Measurements from ENCODE around the gene STRIP2.

The STRIP2 gene

GRCh38 chr7:129499999-129500398 is 65.8 kb downstream of the STRIP2 start:
- no peak overlapping the region for H3K4me3 ChIP-seq (ENCODE audit: low read length)
- H3K36me3 ChIP-seq (ENCODE audit: insufficient read depth, low read depth, low read length), result no peaks in the 10 kb centered on the region
- peaks cover 37% of the 10 kb centered on the region for H3K27me3 ChIP-seq (ENCODE audit: insufficient read depth, low read length)
- no peak overlapping the region for H3K27ac ChIP-seq (ENCODE audit: low read length)
- H3K9ac ChIP-seq (ENCODE audit: low read depth, low read length), result no peak overlapping the region
- H3K4me1 ChIP-seq (ENCODE audit: insufficient read depth, low read length), result no peaks in the 10 kb centered on the region; the same call in 1 of the 2 replicates
- no peaks in the 10 kb centered on the region for H3K9me3 ChIP-seq (ENCODE audit: insufficient read depth, low read depth, low read length)

- Histone ChIP-seq H3K9ac (ENCODE audit: low read depth, low read length) (no peak within 1 kb of the TSS), H3K9me3 (ENCODE audit: insufficient read depth, low read depth, low read length) (no peaks in the 10 kb centered on the region), H3K36me3 (ENCODE audit: insufficient read depth, low read depth, low read length) (no peaks in the 10 kb centered on the region), H3K4me1 (ENCODE audit: insufficient read depth, low read length) (no peaks in the 10 kb centered on the region; the same call in 1 of the 2 replicates), H3K27me3 (ENCODE audit: insufficient read depth, low read length) (peaks cover 37% of the 10 kb centered on the region), H3K4me3 (ENCODE audit: low read length) (peak within 1 kb of the TSS; percentile 70), H3K27ac (ENCODE audit: low read length) (no peak within 1 kb of the TSS)
These were observed 67.8 kb downstream of the STRIP2 start, which contains the start of gene SMKR1 for GRCh38 chr7:129501760-129502707. Gene SMKR1 (plus strand): TSS chr7:129502531. CDS start chr7:129502825, 294 bp downstream.

- Histone ChIP-seq H3K9ac (ENCODE audit: low read depth, low read length) (no peak overlapping the region), H3K27ac (ENCODE audit: low read length) (no peak overlapping the region), H3K27me3 (ENCODE audit: insufficient read depth, low read length) (peaks cover 37% of the 10 kb centered on the region), H3K4me1 (ENCODE audit: insufficient read depth, low read length) (no peaks in the 10 kb centered on the region; the same call in 1 of the 2 replicates), H3K4me3 (ENCODE audit: low read length) (peak overlapping the region; percentile 70), H3K9me3 (ENCODE audit: insufficient read depth, low read depth, low read length) (no peaks in the 10 kb centered on the region), H3K36me3 (ENCODE audit: insufficient read depth, low read depth, low read length) (no peaks in the 10 kb centered on the region)
These were observed 68.8 kb downstream of the STRIP2 start for GRCh38 chr7:129502708-129503685.

GRCh38 chr7:129503725-129504124 is 69.5 kb downstream of the STRIP2 start:
- H3K4me3 ChIP-seq (ENCODE audit: low read length), result no peak overlapping the region
- no peaks in the 10 kb centered on the region for H3K9me3 ChIP-seq (ENCODE audit: insufficient read depth, low read depth, low read length)
- H3K36me3 ChIP-seq (ENCODE audit: insufficient read depth, low read depth, low read length), result no peaks in the 10 kb centered on the region
- no peak overlapping the region for H3K27ac ChIP-seq (ENCODE audit: low read length)
- no peak overlapping the region for H3K9ac ChIP-seq (ENCODE audit: low read depth, low read length)
- peaks cover 37% of the 10 kb centered on the region for H3K27me3 ChIP-seq (ENCODE audit: insufficient read depth, low read length)
- H3K4me1 ChIP-seq (ENCODE audit: insufficient read depth, low read length), result no peaks in the 10 kb centered on the region; the same call in 1 of the 2 replicates

GRCh38 chr7:129512192-129512591 is 78.0 kb downstream of the STRIP2 start:
- H3K36me3 ChIP-seq (ENCODE audit: insufficient read depth, low read depth, low read length), result no peaks in the 10 kb centered on the region
- H3K27ac ChIP-seq (ENCODE audit: low read length), result no peak overlapping the region
- H3K9me3 ChIP-seq (ENCODE audit: insufficient read depth, low read depth, low read length), result no peaks in the 10 kb centered on the region
- H3K4me3 ChIP-seq (ENCODE audit: low read length), result no peak overlapping the region
- no peaks in the 10 kb centered on the region for H3K27me3 ChIP-seq (ENCODE audit: insufficient read depth, low read length)
- peaks cover 10% of the 10 kb centered on the region for H3K4me1 ChIP-seq (ENCODE audit: insufficient read depth, low read length)
- H3K9ac ChIP-seq (ENCODE audit: low read depth, low read length), result no peak overlapping the region

GRCh38 chr7:129513546-129513945 is 79.3 kb downstream of the STRIP2 start:
- peaks cover 10% of the 10 kb centered on the region for H3K4me1 ChIP-seq (ENCODE audit: insufficient read depth, low read length)
- no peak overlapping the region for H3K9ac ChIP-seq (ENCODE audit: low read depth, low read length)
- no peaks in the 10 kb centered on the region for H3K36me3 ChIP-seq (ENCODE audit: insufficient read depth, low read depth, low read length)
- no peak overlapping the region for H3K27ac ChIP-seq (ENCODE audit: low read length)
- no peaks in the 10 kb centered on the region for H3K9me3 ChIP-seq (ENCODE audit: insufficient read depth, low read depth, low read length)
- no peak overlapping the region for H3K4me3 ChIP-seq (ENCODE audit: low read length)
- no peaks in the 10 kb centered on the region for H3K27me3 ChIP-seq (ENCODE audit: insufficient read depth, low read length)

GRCh38 chr7:129514683-129515082 is 80.5 kb downstream of the STRIP2 start:
- peaks cover 11% of the 10 kb centered on the region for H3K4me1 ChIP-seq (ENCODE audit: insufficient read depth, low read length)
- H3K9ac ChIP-seq (ENCODE audit: low read depth, low read length), result no peak overlapping the region
- H3K9me3 ChIP-seq (ENCODE audit: insufficient read depth, low read depth, low read length), result no peaks in the 10 kb centered on the region
- H3K27ac ChIP-seq (ENCODE audit: low read length), result no peak overlapping the region
- H3K27me3 ChIP-seq (ENCODE audit: insufficient read depth, low read length), result no peaks in the 10 kb centered on the region
- no peak overlapping the region for H3K4me3 ChIP-seq (ENCODE audit: low read length)
- no peaks in the 10 kb centered on the region for H3K36me3 ChIP-seq (ENCODE audit: insufficient read depth, low read depth, low read length)

- no peak overlapping the region for H3K4me3 ChIP-seq (ENCODE audit: low read length)
- no peaks in the 10 kb centered on the region for H3K27me3 ChIP-seq (ENCODE audit: insufficient read depth, low read length)
- no peak overlapping the region for H3K27ac ChIP-seq (ENCODE audit: low read length)
- H3K4me1 ChIP-seq (ENCODE audit: insufficient read depth, low read length), result peaks cover 15% of the 10 kb centered on the region
- H3K36me3 ChIP-seq (ENCODE audit: insufficient read depth, low read depth, low read length), result no peaks in the 10 kb centered on the region
- no peak overlapping the region for H3K9ac ChIP-seq (ENCODE audit: low read depth, low read length)
- no peaks in the 10 kb centered on the region for H3K9me3 ChIP-seq (ENCODE audit: insufficient read depth, low read depth, low read length)
These were observed 81.1 kb downstream of the STRIP2 start for GRCh38 chr7:129515381-129515780.

- Histone ChIP-seq H3K27me3 (ENCODE audit: insufficient read depth, low read length) (peaks cover 10% of the 10 kb centered on the region; the same call in 1 of the 2 replicates), H3K27ac (ENCODE audit: low read length) (no peak overlapping the region), H3K9ac (ENCODE audit: low read depth, low read length) (no peak overlapping the region), H3K4me1 (ENCODE audit: insufficient read depth, low read length) (peaks cover 15% of the 10 kb centered on the region), H3K36me3 (ENCODE audit: insufficient read depth, low read depth, low read length) (no peaks in the 10 kb centered on the region), H3K4me3 (ENCODE audit: low read length) (no peak overlapping the region), H3K9me3 (ENCODE audit: insufficient read depth, low read depth, low read length) (no peaks in the 10 kb centered on the region)
These were observed 83.7 kb downstream of the STRIP2 start for GRCh38 chr7:129517931-129518330.

- Histone ChIP-seq H3K9me3 (ENCODE audit: insufficient read depth, low read depth, low read length) (no peaks in the 10 kb centered on the region), H3K9ac (ENCODE audit: low read depth, low read length) (no peak overlapping the region), H3K27me3 (ENCODE audit: insufficient read depth, low read length) (peaks cover 14% of the 10 kb centered on the region; the same call in 1 of the 2 replicates), H3K4me3 (ENCODE audit: low read length) (no peak overlapping the region), H3K27ac (ENCODE audit: low read length) (no peak overlapping the region), H3K36me3 (ENCODE audit: insufficient read depth, low read depth, low read length) (no peaks in the 10 kb centered on the region), H3K4me1 (ENCODE audit: insufficient read depth, low read length) (peaks cover 8% of the 10 kb centered on the region; the same call in 1 of the 2 replicates)
These were observed 85.2 kb downstream of the STRIP2 start for GRCh38 chr7:129519464-129519863.
